Left ventricle myocardium superior (tissue), 1 donor: ENCODE data around the gene GKAP1. TPM values are rescaled to one million over a fixed set of nuclear protein-coding genes. Genes with fewer than 3 reads are reported as not detected.
A peak's percentile ranks its signal among the peaks of the same experiment; 100 is the strongest.
"Not testable (repeated sequence)": the region's sequence is repeated elsewhere in the genome, so short reads cannot be mapped to it uniquely, and the experiment has no call there.

Experiments
- ATAC-seq: fragments of 200-7000 bp; cut with Tn5 transposase; one replicate; pipeline ENCODE4 v1.9.1; 2020; ENCODE audit warnings: mild to moderate bottlenecking, moderate library complexity
- DNase-seq: peaks from one replicate; pipeline ENCODE4 v3.0.0-alpha.2; 2020
- intact Hi-C: fragments of 100-400 bp; cut with micrococcal nuclease; formaldehyde crosslinking; loops from one replicate; pipeline ENCODE4 v1.11.0; 2022
- total RNA-seq: library from RNA; stranded (reverse); fragmentation: NEBNext Ultra II Directional; extraction: Animal tissue kit (Norgen Biotek cat#: 25700); gene quantifications from one replicate; pipeline ENCODE4 v1.2.1, GENCODE V29; 2021
- donor health status: DM: no; HTN: yes; CAD: no; lungs with severe emphysema.

The GKAP1 gene
- total RNA-seq, 1 donor from 2014 or later, result 25.3 TPM

DNA sequence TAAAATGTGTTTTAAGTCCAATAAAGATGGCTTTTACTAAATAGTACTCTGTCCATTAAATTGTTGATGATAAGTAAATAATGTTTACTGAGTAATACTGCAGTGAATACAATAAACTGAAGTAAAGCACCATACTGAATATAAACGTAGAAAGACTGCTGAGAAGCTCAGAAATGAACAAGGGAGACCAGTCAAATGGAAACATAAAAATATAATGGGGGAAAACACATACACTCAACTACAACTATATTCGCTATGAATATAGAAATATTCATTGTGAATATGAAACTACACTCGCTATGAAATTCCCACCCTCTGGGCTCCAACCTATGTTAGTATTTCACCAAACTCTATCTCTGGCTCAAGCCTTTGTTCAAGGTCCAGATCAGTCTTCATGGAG is 67.9 kb downstream of the GKAP1 start:
- no peak for DNase-seq
- intact Hi-C loops, result no loop called here
- no peak for ATAC-seq

DNA sequence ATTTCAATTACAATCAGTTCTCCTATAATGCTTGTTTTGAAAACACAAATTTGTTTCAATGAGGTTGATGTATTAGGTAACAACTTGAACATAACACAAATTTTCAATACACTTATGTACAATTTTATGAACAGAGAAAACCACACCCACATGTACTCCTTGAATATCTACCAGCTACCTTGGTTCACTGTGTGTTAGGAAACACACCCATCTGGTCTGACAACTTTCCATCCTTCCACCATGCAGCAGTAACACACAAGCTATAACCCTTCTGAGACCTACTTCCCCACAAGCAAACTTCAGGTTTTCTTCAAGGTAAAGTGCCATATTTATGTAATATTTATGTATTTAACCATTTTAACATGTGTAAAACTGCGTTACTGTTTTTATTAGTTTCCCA is 73.4 kb downstream of the GKAP1 start:
- ATAC-seq, result no peak
- DNase-seq, result no peak
- intact Hi-C loops, result no loop called here

DNA sequence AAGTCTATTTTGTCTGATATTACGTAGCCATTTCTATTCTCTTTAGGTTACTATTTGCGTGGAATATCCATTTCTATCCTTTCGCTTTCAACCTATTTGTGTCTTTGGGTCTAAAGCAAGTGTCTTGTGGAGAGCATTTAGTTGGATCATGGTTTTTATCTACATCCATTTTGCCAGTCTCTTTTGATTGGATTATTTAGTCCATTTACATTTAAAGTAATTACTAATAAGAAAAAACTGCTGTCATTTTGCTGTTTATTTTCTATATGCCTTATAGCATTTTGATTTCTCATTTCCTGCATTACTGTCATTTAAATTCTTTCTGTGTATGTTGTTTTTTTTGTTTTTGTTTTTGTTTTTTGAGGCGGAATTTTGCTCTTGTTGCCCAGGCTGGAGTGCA is 83.8 kb downstream of the GKAP1 start:
- intact Hi-C loops, result no loop called here
- DNase-seq (no peak), ATAC-seq (no peak)

DNA sequence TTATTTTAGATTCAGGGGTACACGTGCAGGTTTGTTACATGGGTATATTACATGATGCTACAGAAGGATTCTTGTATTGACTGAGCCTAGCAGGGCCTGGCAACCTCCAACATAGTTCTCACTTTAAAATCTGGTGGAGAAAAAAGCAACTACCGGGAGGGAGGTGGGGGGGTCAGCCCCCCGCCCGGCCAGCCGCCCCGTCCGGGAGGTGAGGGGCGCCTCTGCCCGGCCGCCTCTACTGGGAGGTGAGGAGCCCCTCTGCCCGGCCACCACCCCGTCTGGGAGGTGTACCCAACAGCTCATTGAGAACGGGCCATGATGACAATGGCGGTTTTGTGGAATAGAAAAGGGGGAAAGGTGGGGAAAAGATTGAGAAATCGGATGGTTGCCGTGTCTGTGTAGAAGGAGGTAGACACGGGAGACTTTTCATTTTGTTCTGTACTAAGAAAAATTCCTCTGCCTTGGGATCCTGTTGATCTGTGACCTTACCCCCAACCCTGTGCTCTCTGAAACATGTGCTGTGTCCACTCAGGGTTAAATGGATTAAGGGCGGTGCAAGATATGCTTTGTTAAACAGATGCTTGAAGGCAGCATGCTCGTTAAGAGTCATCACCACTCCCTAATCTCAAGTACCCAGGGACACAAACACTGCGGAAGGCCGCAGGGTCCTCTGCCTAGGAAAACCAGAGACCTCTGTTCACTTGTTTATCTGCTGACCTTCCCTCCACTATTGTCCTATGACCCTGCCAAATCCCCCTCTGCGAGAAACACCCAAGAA is 88.8 kb downstream of the GKAP1 start:
- DNase-seq, ATAC-seq, intact Hi-C loops: not testable (repeated sequence)

DNA sequence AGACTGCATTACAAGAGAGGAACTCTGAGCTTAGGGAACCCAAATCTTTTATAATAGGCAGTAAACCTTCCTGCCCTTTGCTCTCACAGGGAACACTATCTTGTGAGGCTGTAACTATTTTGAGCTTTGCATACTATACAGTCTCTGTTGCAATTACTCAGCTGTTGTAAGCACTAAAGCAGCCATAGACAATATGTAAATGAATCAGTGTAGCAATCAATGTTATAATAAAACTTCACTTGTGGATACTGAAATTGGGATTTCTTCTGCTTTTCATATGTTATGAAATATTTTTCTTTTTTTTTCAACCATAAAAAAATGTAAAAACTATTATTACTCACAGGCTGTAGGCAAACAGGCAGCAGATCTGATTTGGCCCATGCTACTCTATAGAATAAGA is 93.1 kb downstream of the GKAP1 start:
- no peak for DNase-seq
- ATAC-seq, result no peak
- intact Hi-C loops, result no loop called here

DNA sequence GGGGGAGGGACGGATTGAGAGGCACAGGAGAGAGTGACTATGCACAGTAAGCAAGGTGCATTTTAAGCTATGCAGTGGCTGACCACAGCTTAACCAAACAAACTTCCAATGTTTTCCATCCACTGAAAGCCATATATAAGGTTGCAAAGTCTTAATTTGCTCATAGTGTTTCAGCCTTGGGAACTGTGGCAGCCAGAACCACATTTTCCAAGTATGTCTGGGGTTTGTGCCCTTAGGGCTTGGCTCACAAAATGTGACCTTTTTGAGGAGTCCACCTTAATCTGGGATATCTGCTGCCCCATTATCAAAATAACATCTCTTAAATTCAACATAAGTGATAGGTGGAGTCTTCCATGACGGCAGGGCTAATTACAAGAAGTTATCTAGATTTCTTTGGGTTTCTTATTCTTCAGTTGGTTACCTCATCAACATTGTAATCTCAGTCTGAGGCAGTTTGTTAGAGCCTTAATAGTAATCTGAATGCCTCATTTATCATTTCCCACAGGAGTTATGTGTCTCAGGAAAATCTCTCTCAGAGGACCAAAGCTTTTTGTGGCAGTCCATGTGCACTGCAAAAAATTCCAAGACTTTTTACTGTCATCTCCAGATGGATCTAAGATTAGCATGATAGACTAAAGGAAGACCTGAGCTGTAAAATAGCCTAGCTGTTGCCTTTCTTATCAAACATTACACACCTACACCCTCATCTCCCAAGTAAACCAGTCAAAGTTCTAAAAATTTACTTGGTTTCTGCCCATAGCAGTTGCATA is 94.7 kb downstream of the GKAP1 start:
- intact Hi-C loops, result no loop called here
- DNase-seq, result no peak
- ATAC-seq, result no peak

DNA sequence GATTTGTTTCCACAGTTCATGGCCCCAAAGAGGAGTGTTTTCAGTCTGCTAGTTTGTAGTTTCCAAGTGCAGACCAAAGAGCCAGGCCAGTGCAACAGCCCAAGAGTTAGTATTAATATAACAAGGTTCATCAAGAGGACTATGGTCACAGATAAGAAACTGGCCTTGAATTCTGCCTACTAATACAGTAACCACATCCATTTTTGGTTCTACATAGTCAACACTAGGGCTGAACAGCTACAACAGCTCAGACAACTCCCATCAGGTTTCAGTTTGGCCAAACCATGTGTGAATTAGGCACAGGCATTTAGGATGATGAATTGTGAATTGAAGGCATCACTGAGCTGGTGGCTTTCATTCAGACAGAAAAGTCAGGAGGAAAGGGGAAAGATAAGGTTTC is 96.1 kb downstream of the GKAP1 start:
- ATAC-seq, result no peak
- intact Hi-C loops, result no loop called here
- no peak for DNase-seq

DNA sequence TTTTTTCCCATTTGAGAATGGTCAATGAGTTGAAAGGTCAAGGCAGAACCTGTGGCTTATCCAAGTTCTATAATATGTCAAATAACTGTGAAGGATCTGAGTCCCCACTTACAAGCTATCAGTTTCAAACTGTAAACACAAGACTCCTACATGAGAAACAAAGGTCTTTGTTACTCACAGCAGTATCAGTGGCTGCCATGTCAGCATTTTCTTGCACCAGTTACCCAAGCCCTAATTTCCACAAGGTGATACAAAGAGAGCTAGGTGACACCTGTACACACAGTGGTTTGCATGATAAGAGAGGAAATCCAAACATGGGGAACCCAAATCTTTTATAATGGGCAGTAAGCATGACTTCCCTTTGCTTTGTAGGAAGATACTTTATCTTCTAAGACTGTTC is 101.8 kb downstream of the GKAP1 start:
- no peak for DNase-seq
- no peak for ATAC-seq
- intact Hi-C loops, result no loop called here

DNA sequence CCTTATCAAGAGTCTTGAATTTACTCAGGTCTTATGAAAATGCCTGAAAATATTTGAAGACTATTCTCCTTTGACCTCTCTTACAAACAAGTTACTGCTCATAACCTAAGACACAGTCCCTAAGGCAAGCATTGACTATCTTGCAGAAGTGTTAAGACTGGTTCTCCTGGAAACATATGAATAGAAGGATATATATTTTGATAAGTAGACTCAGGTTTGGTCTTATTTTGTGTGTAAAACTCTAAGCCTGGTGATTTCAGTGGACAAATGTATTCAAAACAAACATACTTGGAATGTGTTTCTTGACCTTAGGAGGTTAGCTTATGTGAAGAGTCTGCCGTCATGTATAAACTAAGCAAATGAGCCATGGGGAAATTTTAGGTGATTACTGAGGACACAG is 102.3 kb downstream of the GKAP1 start:
- DNase-seq, result no peak
- ATAC-seq, result no peak
- intact Hi-C loops, result no loop called here

DNA sequence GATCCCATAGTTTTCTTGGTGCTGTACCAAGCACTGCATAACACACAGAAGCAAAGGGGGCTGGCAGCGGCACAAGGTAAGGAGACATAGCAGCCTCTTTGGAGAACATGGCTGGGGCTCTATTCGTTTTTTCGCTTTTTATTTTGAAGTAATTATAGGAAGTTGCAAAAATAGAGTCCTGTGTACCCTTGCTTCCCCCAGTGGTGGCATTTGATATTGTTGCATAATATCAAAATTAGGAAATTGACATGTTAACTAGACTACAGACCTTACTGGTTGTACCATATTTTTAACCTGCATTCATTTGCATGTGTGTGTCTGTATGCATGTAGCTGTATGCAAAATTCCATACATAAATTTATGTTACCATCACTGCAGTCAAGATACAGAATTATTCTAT is 103.2 kb downstream of the GKAP1 start:
- ATAC-seq (no peak), DNase-seq (no peak)
- intact Hi-C loops, result no loop called here

DNA sequence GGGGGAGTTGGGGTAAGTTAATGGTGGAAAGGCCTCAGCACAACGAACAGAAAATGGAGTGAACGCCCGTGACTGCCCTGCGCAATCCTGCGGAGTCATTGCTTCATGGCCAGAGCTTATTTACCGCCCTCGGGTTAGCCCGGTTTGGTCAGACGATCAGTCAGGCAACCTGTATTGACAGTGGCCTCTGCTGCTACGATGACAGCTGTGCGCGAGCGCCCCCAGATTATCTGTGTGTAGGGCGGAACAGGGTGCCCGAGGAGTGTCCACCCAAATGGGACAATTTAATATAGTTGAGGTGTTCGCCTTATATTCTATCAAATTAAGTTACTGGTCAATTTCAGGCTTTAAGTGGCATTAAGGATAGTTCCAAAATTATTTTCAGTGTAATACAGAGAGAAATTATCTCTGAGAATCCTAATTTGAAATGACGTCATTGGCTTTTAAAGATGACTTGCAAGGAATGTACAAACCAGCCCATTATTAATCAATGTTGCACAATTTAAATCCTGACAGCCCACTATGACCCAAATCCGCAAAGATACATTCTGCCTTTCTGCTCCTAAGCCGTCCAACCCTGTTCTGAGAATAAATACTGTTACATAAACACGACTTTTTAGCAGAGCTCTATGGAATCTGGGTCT is 108.9 kb downstream of the GKAP1 start:
- intact Hi-C loops, result no loop called here
- peak; percentile 67 for ATAC-seq
- DNase-seq, result peak; percentile 78

DNA sequence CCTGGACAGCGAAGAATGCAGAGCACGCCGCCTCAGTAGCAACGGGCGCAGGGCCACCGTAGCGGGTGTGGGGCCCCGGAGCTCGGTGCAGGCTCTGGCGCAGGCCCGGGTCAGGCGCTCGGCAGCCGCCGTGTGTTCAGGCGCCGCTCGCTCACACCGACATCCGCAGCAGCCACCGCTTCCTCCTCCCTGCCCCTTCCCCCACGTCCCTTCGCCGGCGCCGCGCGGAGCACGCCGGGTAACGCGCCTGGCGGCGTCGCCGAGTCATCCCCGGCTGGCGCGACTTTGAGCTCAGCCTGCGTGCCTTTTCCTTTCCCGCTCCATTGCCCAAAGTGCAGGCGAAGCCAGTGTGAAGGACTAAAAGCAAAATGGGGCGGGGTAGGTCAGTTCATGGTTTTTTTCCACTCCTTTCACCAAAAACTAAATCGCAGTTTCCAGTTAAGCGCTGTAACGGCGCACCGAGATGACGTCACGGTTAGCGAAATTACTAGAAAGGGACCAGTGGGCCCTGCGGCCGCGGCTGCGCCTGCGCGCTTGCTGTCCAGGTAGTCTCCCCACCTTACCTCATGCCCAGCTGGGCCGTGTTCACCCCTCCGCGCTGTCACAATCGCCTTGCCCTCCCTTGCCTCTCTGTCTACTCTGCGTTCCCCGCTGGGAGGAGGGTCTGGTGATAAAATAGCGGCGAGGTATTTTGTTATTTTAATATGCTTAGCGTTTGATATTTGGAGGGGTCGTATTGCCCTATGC is 109.6 kb downstream of the GKAP1 start, which contains the start of gene UBQLN1:
Gene UBQLN1 (minus strand): TSS at position 191 of the 747 bp plus-strand sequence. CDS start 279 bp downstream, outside the sequence.
- intact Hi-C loops, result no loop called here
- ATAC-seq (peak; percentile 97), DNase-seq (peak; percentile 96)

DNA sequence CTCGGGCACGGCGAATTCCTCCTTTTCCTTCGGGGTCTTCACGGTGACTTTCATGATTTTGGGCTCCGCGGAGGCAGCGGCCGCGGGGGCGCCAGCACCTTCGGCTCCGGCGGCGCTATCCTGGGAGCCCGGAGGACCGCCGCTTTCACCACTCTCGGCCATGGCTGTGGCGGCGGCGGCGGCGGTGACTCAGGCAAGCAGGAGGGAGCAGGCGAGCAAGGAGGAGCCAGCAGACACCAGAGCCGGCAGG is 110.1 kb downstream of the GKAP1 start:
- intact Hi-C loops, result no loop called here
- DNase-seq (no peak), ATAC-seq (peak; percentile 79)

DNA sequence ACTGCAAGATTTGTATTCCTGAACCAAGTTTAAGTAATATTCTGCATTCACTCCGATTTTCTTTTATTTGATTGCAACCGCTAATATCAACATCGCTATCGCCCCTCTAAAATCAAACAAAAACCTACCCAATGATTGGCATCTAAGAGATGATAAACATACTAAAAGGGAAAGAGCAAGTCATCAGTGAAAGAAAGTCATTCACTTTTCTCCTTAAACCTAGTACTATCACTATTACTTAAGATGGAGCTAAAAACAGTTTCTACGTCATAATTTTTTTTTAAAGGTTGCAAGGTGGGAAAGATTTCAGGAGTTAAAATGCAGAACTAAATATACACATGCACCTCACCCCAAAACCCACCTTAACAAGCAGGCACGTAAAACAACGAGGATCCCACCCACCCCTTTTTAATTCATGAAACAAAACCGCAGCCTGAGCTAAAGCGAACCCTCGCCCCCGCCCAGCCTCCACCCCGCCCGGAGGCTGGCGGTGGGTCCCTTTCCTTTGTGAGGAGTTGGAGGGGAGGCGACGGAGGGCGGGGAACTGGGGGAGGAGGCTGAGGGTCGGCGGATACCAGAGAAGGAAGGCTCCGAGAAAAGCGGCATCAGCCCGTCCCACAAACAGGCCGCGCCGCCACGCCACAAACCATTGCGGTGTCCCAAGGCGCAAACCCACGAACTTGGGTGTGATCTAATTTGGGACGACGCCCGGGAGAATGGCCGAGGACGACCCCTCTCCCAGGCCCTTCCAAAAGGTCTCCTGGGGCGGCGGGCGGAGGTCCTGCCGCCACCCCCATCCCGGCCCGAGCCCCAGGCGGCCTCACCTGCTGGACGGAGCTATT is 110.7 kb downstream of the GKAP1 start:
- peak; percentile 15 for ATAC-seq
- DNase-seq, result peak; percentile 57
- intact Hi-C loops, result no loop called here

DNA sequence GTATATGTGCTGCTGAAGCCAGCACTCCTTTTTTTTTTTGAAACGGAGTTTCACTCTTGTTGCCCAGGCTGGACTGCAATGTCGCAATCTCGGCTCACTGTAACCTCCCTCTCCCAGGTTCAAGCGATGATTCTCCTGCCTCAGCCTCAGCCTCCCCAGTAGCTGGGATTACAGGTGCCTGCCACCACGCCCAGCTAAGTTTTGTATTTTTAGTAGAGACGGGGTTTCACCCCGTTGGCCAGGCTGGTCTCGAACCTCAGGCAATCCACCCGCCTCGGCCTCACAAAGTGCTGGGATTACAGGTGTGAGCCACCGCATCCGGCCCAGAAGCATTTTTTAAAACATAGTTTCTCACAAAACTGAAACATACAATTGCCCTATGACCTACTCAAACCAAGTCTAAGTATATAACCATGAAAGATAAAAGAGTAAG is 112.3 kb downstream of the GKAP1 start:
- DNase-seq, intact Hi-C loops, ATAC-seq: not testable (repeated sequence)

DNA sequence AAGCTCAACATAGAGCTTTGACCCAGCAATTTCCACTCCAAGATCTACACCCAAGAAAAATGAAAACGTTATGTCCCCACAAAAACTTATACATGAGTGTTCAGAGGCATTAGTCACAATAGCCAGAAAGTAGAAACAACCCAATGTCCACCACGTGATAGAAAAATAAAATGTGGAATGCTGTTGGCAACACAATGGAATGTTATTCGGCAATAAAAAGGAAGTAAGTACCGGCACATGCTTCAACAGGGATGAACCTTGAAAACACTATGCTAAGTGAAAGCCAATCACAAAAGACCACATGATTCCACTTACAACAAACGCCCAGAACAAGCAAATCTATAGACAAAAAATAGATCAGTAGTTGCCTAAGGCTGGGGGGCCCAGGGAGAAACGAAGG is 115.8 kb downstream of the GKAP1 start:
- no peak for DNase-seq
- intact Hi-C loops, result no loop called here
- peak; percentile 23 for ATAC-seq

DNA sequence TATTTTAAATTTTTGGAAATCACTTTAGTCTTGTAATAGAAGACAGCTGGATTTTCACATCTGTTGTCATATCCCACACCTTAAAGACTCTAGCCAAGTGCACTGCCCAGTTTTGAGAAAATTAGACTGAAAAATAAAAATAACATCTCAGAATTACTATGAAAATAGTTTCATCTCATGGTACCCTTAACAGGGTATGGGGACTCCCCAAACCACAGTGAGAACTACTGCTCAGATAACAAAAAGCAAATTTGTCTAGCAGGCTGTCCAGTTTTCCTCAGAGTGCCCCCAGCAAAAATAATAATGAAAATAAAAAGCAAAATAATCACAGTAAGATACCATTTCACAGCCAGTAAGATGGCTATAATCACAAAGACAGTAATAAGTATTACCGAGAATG is 116.3 kb downstream of the GKAP1 start:
- no peak for ATAC-seq
- DNase-seq, result no peak
- intact Hi-C loops, result no loop called here

DNA sequence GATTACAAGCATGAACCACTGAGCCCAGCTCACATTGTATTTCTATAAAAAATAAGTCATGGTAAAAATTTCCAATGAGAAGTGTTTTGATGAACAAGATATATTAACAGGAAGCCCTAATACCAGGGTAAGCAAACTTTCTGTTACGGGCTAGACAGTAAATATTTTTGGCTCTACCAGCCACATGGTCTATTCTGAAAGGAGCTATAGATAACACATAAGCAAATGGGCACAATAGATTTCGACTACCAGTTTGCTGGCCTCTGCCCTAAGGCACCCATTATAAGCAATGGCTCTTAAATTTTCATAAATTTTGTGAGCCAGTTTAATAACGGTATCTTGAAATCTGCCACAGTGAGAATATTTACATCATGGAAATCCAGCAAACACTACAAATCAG is 118.0 kb downstream of the GKAP1 start:
- DNase-seq (no peak), ATAC-seq (peak; percentile 52)
- intact Hi-C loops, result no loop called here
